C4-2B (cell line): Measurements from ENCODE around the gene ITGA5.

Source experiments
- CTCF ChIP-seq: fragments of 450-650 bp; conservative IDR thresholded peaks from 2 replicates; pipeline ENCODE4 v1.5.1; 2017; ENCODE audit warnings: mild to moderate bottlenecking
- ZFX ChIP-seq: fragments of 450-650 bp; IDR thresholded peaks from 2 replicates; pipeline ENCODE4 v1.6.1; 2017

GRCh38 chr12:54370171-54370730 is 48.8 kb downstream of the ITGA5 start:
- TF ChIP-seq CTCF (peak; percentile 92), ZFX (no peak)
